BLaER1 treated with 17β-estradiol and CSF1 and Interleukin-3, amounts not matched to agents 10 nM and 100 nM (cell line): ENCODE results near the gene SFRP5.

ENCODE experiments used
- H3K27ac ChIP-seq, 11 experiments: shearing (Covaris generic); formaldehyde crosslinking; 2 replicates each; pipeline ENCODE4 v1.8.1; 2022
- H3K27me3 ChIP-seq, 11 experiments: shearing (Covaris generic); formaldehyde crosslinking; 2 replicates each; pipeline ENCODE4 v1.8.1; 2022
- H3K36me3 ChIP-seq, 11 experiments: shearing (Covaris generic); formaldehyde crosslinking; 2 replicates each; pipeline ENCODE4 v1.8.1; 2022
- H3K4me1 ChIP-seq, 10 experiments: shearing (Covaris generic); formaldehyde crosslinking; 2 replicates each; pipeline ENCODE4 v1.8.1; 2022
- H3K4me2 ChIP-seq, 11 experiments: shearing (Covaris generic); formaldehyde crosslinking; 2 replicates each; pipeline ENCODE4 v1.8.1; 2022
- H3K4me3 ChIP-seq, 10 experiments: shearing (Covaris generic); formaldehyde crosslinking; 2 replicates each; pipeline ENCODE4 v1.8.1; 2022
- H3K9ac ChIP-seq, 11 experiments: shearing (Covaris generic); formaldehyde crosslinking; 2 replicates each; pipeline ENCODE4 v1.8.1; 2022
- H3K9me3 ChIP-seq, 11 experiments: shearing (Covaris generic); formaldehyde crosslinking; replicated peaks in 1 of 11; 2 replicates each; pipeline ENCODE4 v1.8.1; 2022
- H4K20me1 ChIP-seq, 11 experiments: shearing (Covaris generic); formaldehyde crosslinking; 2 replicates each; pipeline ENCODE4 v1.8.1; 2022
- Cebpa-rat ChIP-seq, 11 experiments: shearing (Covaris generic); IDR thresholded peaks; 2 replicates each; pipeline ENCODE4 v1.8.1; 2022

Gene SFRP5

DNA sequence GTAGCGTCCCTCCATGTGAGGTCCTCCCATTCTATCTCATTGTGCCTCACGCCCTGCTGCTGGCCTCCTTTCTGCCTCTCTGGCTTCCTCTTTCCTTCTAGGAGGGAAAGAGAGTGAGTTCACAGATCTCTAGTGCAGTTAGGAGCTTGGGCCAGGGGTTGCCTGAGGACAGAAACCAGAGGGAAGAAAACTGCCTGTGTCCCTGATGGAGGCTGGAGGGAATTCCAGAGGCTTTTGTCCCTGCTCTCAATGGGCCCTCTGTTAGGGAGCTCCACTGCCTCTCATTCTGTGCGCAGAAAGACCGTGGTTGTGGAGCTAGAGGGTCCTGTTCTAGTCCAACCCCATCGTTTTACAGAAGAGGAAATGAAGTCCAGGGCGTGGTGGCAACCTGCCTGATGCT, 53.6 kb downstream of the SFRP5 start:
- Histone ChIP-seq H3K4me2 (peak overlapping the region; percentile 88 to 100 (median 96)), H3K9ac (peak overlapping the region; percentile 3 to 52 (median 37); a peak in 18 of 22 replicates)

DNA sequence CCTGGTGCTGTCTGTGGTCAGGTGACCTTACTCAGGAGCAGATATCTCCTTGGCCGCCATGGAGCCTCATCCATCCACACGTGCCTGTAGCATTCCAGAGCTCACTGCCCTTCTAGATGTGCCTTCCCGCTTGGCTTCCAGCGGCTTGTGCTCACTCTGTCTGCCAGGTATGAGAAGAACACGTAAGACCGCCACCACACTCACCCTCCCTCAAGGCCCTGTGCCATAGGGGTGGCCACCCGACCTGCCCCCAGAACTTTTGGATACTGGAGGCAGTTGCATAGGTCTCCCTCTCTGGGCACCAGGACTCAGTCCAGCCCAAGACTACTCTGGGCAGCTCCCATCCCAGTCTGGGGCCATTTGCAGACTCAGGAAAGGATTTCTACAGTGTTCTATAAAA, 54.2 kb downstream of the SFRP5 start:
- Histone ChIP-seq H4K20me1 (peaks cover 0 to 51% (median 49%) of the 10 kb centered on the region in 11 experiments; a peak in 18 of 22 replicates), H3K4me3 (peak overlapping the region in 6 of 10 experiments; percentile 7 to 86 (median 54); a peak in 9 of 20 replicates), H3K4me1 (peaks cover 53 to 63% (median 57%) of the 10 kb centered on the region in 10 experiments), H3K36me3 (peaks cover 14 to 72% (median 44%) of the 10 kb centered on the region in 11 experiments; a peak in 20 of 22 replicates), H3K9me3 (no peaks in the 10 kb centered on the region), H3K9ac (peak overlapping the region in 7 of 11 experiments; percentile 1 to 52 (median 44); a peak in 9 of 22 replicates), H3K27me3 (no peaks in the 10 kb centered on the region), H3K4me2 (peak overlapping the region; percentile 88 to 100 (median 96)), H3K27ac (peak overlapping the region in 8 of 11 experiments; percentile 5 to 65 (median 41); a peak in 11 of 22 replicates)
- no peak for TF ChIP-seq Cebpa-rat (IDR thresholded peaks at IDR 0.05)

More for the DNA sequence above, 53.6 kb downstream of the SFRP5 start:
- Histone ChIP-seq H3K27ac (peak overlapping the region in 10 of 11 experiments; percentile 2 to 65 (median 38); a peak in 16 of 22 replicates), H3K27me3 (no peaks in the 10 kb centered on the region), H3K4me3 (peak overlapping the region in 6 of 10 experiments; percentile 8 to 86 (median 54); a peak in 9 of 20 replicates), H3K4me1 (peaks cover 49 to 60% (median 52%) of the 10 kb centered on the region in 10 experiments), H3K36me3 (peaks cover 14 to 77% (median 44%) of the 10 kb centered on the region in 11 experiments; a peak in 20 of 22 replicates), H3K9me3 (no peaks in the 10 kb centered on the region), H4K20me1 (peaks cover 0 to 51% (median 49%) of the 10 kb centered on the region in 11 experiments; a peak in 18 of 22 replicates)
- no peak for TF ChIP-seq Cebpa-rat (IDR thresholded peaks at IDR 0.05)
